CD14-positive monocyte (primary cell): ENCODE data around the gene OR5C1. TPM values are rescaled to one million over a fixed set of nuclear protein-coding genes. Genes with fewer than 3 reads are reported as not detected.
"Not testable (repeated sequence)": the region's sequence is repeated elsewhere in the genome, so short reads cannot be mapped to it uniquely, and the experiment has no call there.

Experiments used
- DNase-seq, 3 donors: peaks; one replicate each; pipeline ENCODE4 v3.0.0-alpha.2; 2011 to 2022
- H2AFZ ChIP-seq: 2 replicates; pipeline ENCODE4 v1.6.0; 2012; ENCODE audit warnings: mild to moderate bottlenecking, low read depth, low read length, inconsistent platforms; ENCODE audit not compliant: insufficient read depth, poor library complexity, severe bottlenecking
- H3K27ac ChIP-seq, 2 donors: 1 replicate in 1 of 2; 2 replicates in 1 of 2; pipeline ENCODE4 v1.5.1; 2012 to 2013; ENCODE audit warnings: low read length in 2 of 2, control low read depth in 1 of 2, inconsistent platforms in 1 of 2, low read depth in 1 of 2, mild to moderate bottlenecking in 1 of 2
- H3K27me3 ChIP-seq, 2 donors: one replicate each; pipeline versions ENCODE4 v1.6.0 to v1.6.1; 2011 to 2013; ENCODE audit warnings: low read length in 2 of 2; ENCODE audit not compliant: control insufficient read depth in 2 of 2, insufficient read depth in 2 of 2
- H3K36me3 ChIP-seq, 2 donors: replicated peaks in 1 of 2; 1 replicate in 1 of 2; 2 replicates in 1 of 2; pipeline versions ENCODE4 v1.5.1 to v1.6.1; 2012 to 2013; ENCODE audit warnings: low read length in 2 of 2, control low read depth in 1 of 2, inconsistent platforms in 1 of 2, mild to moderate bottlenecking in 1 of 2; ENCODE audit not compliant: insufficient read depth in 2 of 2, control insufficient read depth in 1 of 2
- H3K4me1 ChIP-seq, 2 donors: 1 replicate in 1 of 2; 2 replicates in 1 of 2; pipeline versions ENCODE4 v1.5.1 to v1.6.1; 2012 to 2013; ENCODE audit warnings: low read length in 2 of 2, control low read depth in 1 of 2, inconsistent platforms in 1 of 2, mild to moderate bottlenecking in 1 of 2, moderate library complexity in 1 of 2; ENCODE audit not compliant: insufficient read depth in 2 of 2, control insufficient read depth in 1 of 2
- H3K4me2 ChIP-seq: replicated peaks from 2 replicates; pipeline ENCODE3; 2012; ENCODE audit warnings: low read length, moderate library complexity, mild to moderate bottlenecking; ENCODE audit not compliant: poor library complexity, severe bottlenecking; ENCODE audit errors: extremely low read depth
- H3K4me3 ChIP-seq, 3 experiments: fragments of 200-600 bp in 1 of 3; sonication (generic) in 1 of 3; replicated peaks in 1 of 3; 1 replicate in 2 of 3; 2 replicates in 1 of 3; pipeline ENCODE4 v1.5.1; 2011 to 2013; ENCODE audit warnings: low read length in 3 of 3, mild to moderate bottlenecking in 3 of 3, control low read depth in 2 of 3, low read depth in 2 of 3, inconsistent platforms in 1 of 3, moderate library complexity in 1 of 3
- H3K79me2 ChIP-seq: 2 replicates; pipeline ENCODE4 v1.6.0; 2012; ENCODE audit warnings: mild to moderate bottlenecking, control low read depth, inconsistent platforms, low read length, moderate library complexity; ENCODE audit not compliant: insufficient read depth
- H3K9ac ChIP-seq: 2 replicates; pipeline ENCODE4 v1.6.0; 2017; ENCODE audit warnings: low read length, mild to moderate bottlenecking; ENCODE audit not compliant: insufficient read depth, poor library complexity, severe bottlenecking
- H3K9me3 ChIP-seq, 2 donors: replicated peaks in 1 of 2; 1 replicate in 1 of 2; 2 replicates in 1 of 2; pipeline versions ENCODE4 v1.5.1 to v1.6.1; 2012 to 2013; ENCODE audit warnings: low read length in 2 of 2, control low read depth in 1 of 2; ENCODE audit not compliant: control insufficient read depth in 1 of 2, insufficient read depth in 1 of 2
- H4K20me1 ChIP-seq: 2 replicates; pipeline ENCODE4 v1.6.0; 2012; ENCODE audit warnings: mild to moderate bottlenecking, low read length, control low read depth, moderate library complexity; ENCODE audit not compliant: insufficient read depth
- H3K27ac Mint-ChIP-seq, 7 donors: one replicate each; pipeline ENCODE4 v1.8.0; 2020; ENCODE audit warnings: mild to moderate bottlenecking in 7 of 7, mixed read lengths in 7 of 7, moderate library complexity in 6 of 7, inconsistent platforms in 2 of 7
- H3K27me3 Mint-ChIP-seq, 3 donors: one replicate each; pipeline ENCODE4 v1.8.0; 2021 to 2022; ENCODE audit warnings: low read depth in 3 of 3, mild to moderate bottlenecking in 3 of 3, mixed read lengths in 3 of 3, moderate library complexity in 3 of 3, inconsistent platforms in 1 of 3
- H3K36me3 Mint-ChIP-seq, 2 donors: one replicate each; pipeline ENCODE4 v1.8.0; 2020; ENCODE audit warnings: mixed read lengths in 2 of 2, inconsistent platforms in 1 of 2, mild to moderate bottlenecking in 1 of 2
- H3K4me1 Mint-ChIP-seq: one replicate; pipeline ENCODE4 v1.8.0; 2020; ENCODE audit warnings: mild to moderate bottlenecking, mixed read lengths
- H3K4me3 Mint-ChIP-seq, 2 donors: one replicate each; pipeline ENCODE4 v1.8.0; 2020; ENCODE audit warnings: mild to moderate bottlenecking in 2 of 2, mixed read lengths in 2 of 2, moderate library complexity in 1 of 2
- H3K9me3 Mint-ChIP-seq, 7 donors: one replicate each; pipeline ENCODE4 v1.8.0; 2020 to 2022; ENCODE audit warnings: mixed read lengths in 7 of 7, mild to moderate bottlenecking in 6 of 7, moderate library complexity in 6 of 7, inconsistent platforms in 2 of 7
- CTCF ChIP-seq: fragments of 200-600 bp; IDR thresholded peaks from one replicate; pipeline ENCODE4 v1.8.0; 2022; ENCODE audit warnings: antibody characterized with exemption, mild to moderate bottlenecking
- WGBS: methylation state at CpG from one replicate; pipeline ENCODE4 v1.1.5; 2013; ENCODE audit warnings: missing lambda C conversion rate; ENCODE audit not compliant: insufficient coverage; 5-methylcytosine and 5-hydroxymethylcytosine counted together
- intact Hi-C, 2 donors: fragments of 100-400 bp; cut with micrococcal nuclease; formaldehyde crosslinking; loops; one replicate each; pipeline versions ENCODE4 v1.15.0 to v1.15.1; 2023
- polyA plus RNA-seq, 3 donors: library from polyadenylated mRNA; depleted of rRNA in 1 of 3; unstranded in 2 of 3; stranded (reverse) in 1 of 3; fragments of 300-500 nt in 2 of 3; fragments of >200 nt in 1 of 3; fragmentation: Illumina TruSeq in 2 of 3; gene quantifications; 1 replicate in 2 of 3; 2 replicates in 1 of 3; pipeline ENCODE4 v1.2.3, GENCODE V29; 2012 to 2021

Gene OR5C1
- polyA plus RNA-seq, 3 donors, result not detected

GRCh38 chr9:122837266-122837850 lies 48.6 kb downstream of the OR5C1 start:
- H3K4me2 ChIP-seq, result no peak overlapping the region
- H3K4me1 ChIP-seq, result no peaks in the 10 kb centered on the region
- no peak for DNase-seq
- Mint-ChIP-seq H3K4me1 (peaks cover 6% of the 10 kb centered on the region), H3K27me3 (peaks cover 0 to 2% (median 0%) of the 10 kb centered on the region in 3 donors), H3K36me3 (no peaks in the 10 kb centered on the region), H3K4me3 (no peak overlapping the region), H3K27ac (no peak overlapping the region), H3K9me3 (peaks cover 0 to 2% (median 0%) of the 10 kb centered on the region in 7 donors)
- no peak overlapping the region for H3K27ac ChIP-seq
- H3K27me3 ChIP-seq, result no peaks in the 10 kb centered on the region
- intact Hi-C loops, result no loop called here
- no peak for TF ChIP-seq CTCF
- 96% methylated on average over 12 of the region's 14 CpGs for WGBS
- H3K4me3 ChIP-seq, result no peak overlapping the region
- no peak overlapping the region for H2AFZ ChIP-seq
- no peaks in the 10 kb centered on the region for H4K20me1 ChIP-seq
- no peak overlapping the region for H3K9ac ChIP-seq
- no peaks in the 10 kb centered on the region for H3K36me3 ChIP-seq
- no peaks in the 10 kb centered on the region for H3K9me3 ChIP-seq
- no peaks in the 10 kb centered on the region for H3K79me2 ChIP-seq

GRCh38 chr9:122838441-122838840 lies 49.7 kb downstream of the OR5C1 start:
- H3K27ac Mint-ChIP-seq, result peak overlapping the region in 1 of 7 donors; percentile 16
- WGBS, result 86% methylated on average over 2 of the region's 3 CpGs
- H3K9me3 Mint-ChIP-seq, H3K4me2 ChIP-seq, H3K4me3 Mint-ChIP-seq, H3K4me1 Mint-ChIP-seq, H3K27me3 Mint-ChIP-seq, H3K79me2 ChIP-seq, H4K20me1 ChIP-seq, DNase-seq, H3K27me3 ChIP-seq, H3K9me3 ChIP-seq, H3K4me1 ChIP-seq, H3K27ac ChIP-seq, H3K4me3 ChIP-seq, H3K36me3 ChIP-seq, intact Hi-C loops, H3K36me3 Mint-ChIP-seq, H3K9ac ChIP-seq, H2AFZ ChIP-seq: not testable (repeated sequence)

Other genes with a start within 250 kb of the OR5C1 start
- gene OR1N2, start 235.8 kb upstream of the OR5C1 start, polyA plus RNA-seq, result not detected
- not detected for gene OR1L8, start 205.5 kb upstream of the OR5C1 start, polyA plus RNA-seq
- not detected for gene OR1Q1, start 174.2 kb upstream of the OR5C1 start, polyA plus RNA-seq
- gene OR1B1, start 131.3 kb upstream of the OR5C1 start, polyA plus RNA-seq, result not detected
- gene OR1L1, start 127.2 kb upstream of the OR5C1 start, polyA plus RNA-seq, result not detected
- not detected for gene OR1L3, start 113.8 kb upstream of the OR5C1 start, polyA plus RNA-seq
- gene OR1L4, start 64.9 kb upstream of the OR5C1 start, polyA plus RNA-seq, result not detected
- gene OR1L6, start 46.6 kb upstream of the OR5C1 start, polyA plus RNA-seq, result not detected
- not detected for gene OR1K1, start 11.2 kb downstream of the OR5C1 start, polyA plus RNA-seq
- gene PDCL, start 39.7 kb downstream of the OR5C1 start, polyA plus RNA-seq, result 1 to 10 TPM; 3.3 to 8.2 (median 7.2) TPM
- 10 to 100 TPM; 11.3 to 24.6 (median 11.8) TPM for gene RC3H2, start 116.4 kb downstream of the OR5C1 start, polyA plus RNA-seq
- 1 to 10 TPM in 2 of 3 donors, under 1 TPM in 1; 0.64 to 1.7 (median 1.5) TPM for gene ZBTB6, start 124.4 kb downstream of the OR5C1 start, polyA plus RNA-seq
- gene ZBTB26, start 142.6 kb downstream of the OR5C1 start, polyA plus RNA-seq, result 1 to 10 TPM in 1 of 3 donors, under 1 TPM in 2; 0.42 to 5.1 (median 0.48) TPM
- gene RABGAP1, start 152.1 kb downstream of the OR5C1 start, polyA plus RNA-seq, result 10 to 100 TPM; 14.7 to 24.1 (median 19.3) TPM
- gene GPR21, start 244.7 kb downstream of the OR5C1 start, polyA plus RNA-seq, result under 1 TPM in 1 of 3 donors, not detected in 2; 0.39 TPM